DOHH2 (cell line): ENCODE data around the gene LLGL1.

Experiments used
- EZH2phosphoT487 ChIP-seq: fragments of 200-600 bp; sonication (generic); IDR thresholded peaks from 2 replicates; pipeline ENCODE4 v1.6.1; 2017; ENCODE audit warnings: borderline replicate concordance, mild to moderate bottlenecking, antibody characterized with exemption, low read length, moderate library complexity, mixed read lengths
- TF ChIP-seq, protein P1 (sequence below): fragments of 200-600 bp; sonication (generic); IDR thresholded peaks from one replicate; pipeline ENCODE4 v1.5.1; 2014; ENCODE audit warnings: antibody characterized with exemption, mild to moderate bottlenecking, low read depth, low read length; ENCODE audit not compliant: poor library complexity, severe bottlenecking

DNA sequence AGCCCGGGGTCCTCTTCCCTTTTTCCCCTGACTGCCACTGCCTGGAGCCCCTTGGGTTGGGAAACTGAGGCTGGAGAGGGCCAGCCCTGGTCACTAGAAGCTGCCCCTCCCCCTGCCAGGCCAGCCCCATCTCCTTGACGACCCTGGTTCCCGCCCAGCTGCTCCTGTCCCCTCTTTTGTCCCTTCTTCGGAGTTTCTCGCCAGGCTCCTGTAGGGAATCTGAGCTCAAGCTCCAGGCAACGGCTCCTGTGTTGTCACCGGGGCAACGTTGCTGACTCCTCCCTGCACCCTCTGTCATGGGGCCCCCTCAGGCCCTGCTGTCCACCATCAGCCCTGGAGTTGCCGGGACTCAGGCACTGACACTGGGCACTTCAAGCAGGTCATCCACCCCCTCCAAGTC lies 5.7 kb downstream of the LLGL1 start:
- TF ChIP-seq, protein P1, sequence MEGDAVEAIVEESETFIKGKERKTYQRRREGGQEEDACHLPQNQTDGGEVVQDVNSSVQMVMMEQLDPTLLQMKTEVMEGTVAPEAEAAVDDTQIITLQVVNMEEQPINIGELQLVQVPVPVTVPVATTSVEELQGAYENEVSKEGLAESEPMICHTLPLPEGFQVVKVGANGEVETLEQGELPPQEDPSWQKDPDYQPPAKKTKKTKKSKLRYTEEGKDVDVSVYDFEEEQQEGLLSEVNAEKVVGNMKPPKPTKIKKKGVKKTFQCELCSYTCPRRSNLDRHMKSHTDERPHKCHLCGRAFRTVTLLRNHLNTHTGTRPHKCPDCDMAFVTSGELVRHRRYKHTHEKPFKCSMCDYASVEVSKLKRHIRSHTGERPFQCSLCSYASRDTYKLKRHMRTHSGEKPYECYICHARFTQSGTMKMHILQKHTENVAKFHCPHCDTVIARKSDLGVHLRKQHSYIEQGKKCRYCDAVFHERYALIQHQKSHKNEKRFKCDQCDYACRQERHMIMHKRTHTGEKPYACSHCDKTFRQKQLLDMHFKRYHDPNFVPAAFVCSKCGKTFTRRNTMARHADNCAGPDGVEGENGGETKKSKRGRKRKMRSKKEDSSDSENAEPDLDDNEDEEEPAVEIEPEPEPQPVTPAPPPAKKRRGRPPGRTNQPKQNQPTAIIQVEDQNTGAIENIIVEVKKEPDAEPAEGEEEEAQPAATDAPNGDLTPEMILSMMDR, result no peak
- TF ChIP-seq EZH2phosphoT487, result no peak
